Ovary (tissue), 3 donors: Measurements from ENCODE around the gene VDR.

Source experiments
- CTCF ChIP-seq, 3 donors: fragments of 450-650 bp in 2 of 3; fragments of 200-600 bp in 1 of 3; IDR thresholded peaks; one replicate each; pipeline versions ENCODE4 v1.5.1 to v1.8.0; 2016 to 2022; ENCODE audit warnings: antibody characterized with exemption in 3 of 3, mild to moderate bottlenecking in 1 of 3
- EP300 ChIP-seq: sonication (generic); formaldehyde crosslinking; IDR thresholded peaks from one replicate; pipeline ENCODE4 v1.6.1; 2017; ENCODE audit warnings: antibody characterized with exemption
- POLR2A ChIP-seq: fragments of 450-650 bp; IDR thresholded peaks from one replicate; pipeline ENCODE4 v1.6.1; 2017; ENCODE audit warnings: antibody characterized with exemption, mild to moderate bottlenecking, moderate library complexity
- donor health status: DM: no; HTN: no; CAD: no.

GRCh38 chr12:47814539-47815170, 90.1 kb downstream of the VDR start:
- TF ChIP-seq CTCF (IDR thresholded peaks at IDR 0.05), result no peak
- no peak for TF ChIP-seq POLR2A
- no peak for TF ChIP-seq EP300
